Omental fat pad (tissue), 4 donors: ENCODE data around the gene MYO1A. TPM values are rescaled to one million over a fixed set of nuclear protein-coding genes. Genes with fewer than 3 reads are reported as not detected.
"Not testable (repeated sequence)": the region's sequence is repeated elsewhere in the genome, so short reads cannot be mapped to it uniquely, and the experiment has no call there.

ENCODE experiments used
- ATAC-seq: fragments of 150-250 bp; one replicate; pipeline ENCODE4 v1.9.1; 2016; ENCODE audit warnings: mild to moderate bottlenecking, moderate library complexity; ENCODE audit not compliant: low FRiP score
- DNase-seq: peaks from one replicate; pipeline ENCODE4 v3.0.0-alpha.2; 2019; ENCODE audit warnings: low spot score
- total RNA-seq, 4 donors: library from RNA; depleted of rRNA; stranded (reverse); fragments of >200 nt; gene quantifications; one replicate each; pipeline ENCODE4 v1.1.0, GENCODE V29; 2016
- TF ChIP-seq, protein P1 (sequence below), 3 donors: fragments of 450-650 bp; IDR thresholded peaks; one replicate each; pipeline ENCODE4 v1.5.1; 2016 to 2017; ENCODE audit warnings: antibody characterized with exemption in 3 of 3, mild to moderate bottlenecking in 3 of 3, moderate library complexity in 2 of 3

The MYO1A gene
- total RNA-seq, 4 donors from 2014 or later: 0.25 to 0.74 (median 0.32) TPM; not detected in 1

- ATAC-seq (no peak), DNase-seq (no peak)
- TF ChIP-seq, protein P1, sequence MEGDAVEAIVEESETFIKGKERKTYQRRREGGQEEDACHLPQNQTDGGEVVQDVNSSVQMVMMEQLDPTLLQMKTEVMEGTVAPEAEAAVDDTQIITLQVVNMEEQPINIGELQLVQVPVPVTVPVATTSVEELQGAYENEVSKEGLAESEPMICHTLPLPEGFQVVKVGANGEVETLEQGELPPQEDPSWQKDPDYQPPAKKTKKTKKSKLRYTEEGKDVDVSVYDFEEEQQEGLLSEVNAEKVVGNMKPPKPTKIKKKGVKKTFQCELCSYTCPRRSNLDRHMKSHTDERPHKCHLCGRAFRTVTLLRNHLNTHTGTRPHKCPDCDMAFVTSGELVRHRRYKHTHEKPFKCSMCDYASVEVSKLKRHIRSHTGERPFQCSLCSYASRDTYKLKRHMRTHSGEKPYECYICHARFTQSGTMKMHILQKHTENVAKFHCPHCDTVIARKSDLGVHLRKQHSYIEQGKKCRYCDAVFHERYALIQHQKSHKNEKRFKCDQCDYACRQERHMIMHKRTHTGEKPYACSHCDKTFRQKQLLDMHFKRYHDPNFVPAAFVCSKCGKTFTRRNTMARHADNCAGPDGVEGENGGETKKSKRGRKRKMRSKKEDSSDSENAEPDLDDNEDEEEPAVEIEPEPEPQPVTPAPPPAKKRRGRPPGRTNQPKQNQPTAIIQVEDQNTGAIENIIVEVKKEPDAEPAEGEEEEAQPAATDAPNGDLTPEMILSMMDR (IDR thresholded peaks at IDR 0.05): no peak
These were observed 16.3 kb upstream of the MYO1A start for GRCh38 chr12:57066245-57066644.

DNA sequence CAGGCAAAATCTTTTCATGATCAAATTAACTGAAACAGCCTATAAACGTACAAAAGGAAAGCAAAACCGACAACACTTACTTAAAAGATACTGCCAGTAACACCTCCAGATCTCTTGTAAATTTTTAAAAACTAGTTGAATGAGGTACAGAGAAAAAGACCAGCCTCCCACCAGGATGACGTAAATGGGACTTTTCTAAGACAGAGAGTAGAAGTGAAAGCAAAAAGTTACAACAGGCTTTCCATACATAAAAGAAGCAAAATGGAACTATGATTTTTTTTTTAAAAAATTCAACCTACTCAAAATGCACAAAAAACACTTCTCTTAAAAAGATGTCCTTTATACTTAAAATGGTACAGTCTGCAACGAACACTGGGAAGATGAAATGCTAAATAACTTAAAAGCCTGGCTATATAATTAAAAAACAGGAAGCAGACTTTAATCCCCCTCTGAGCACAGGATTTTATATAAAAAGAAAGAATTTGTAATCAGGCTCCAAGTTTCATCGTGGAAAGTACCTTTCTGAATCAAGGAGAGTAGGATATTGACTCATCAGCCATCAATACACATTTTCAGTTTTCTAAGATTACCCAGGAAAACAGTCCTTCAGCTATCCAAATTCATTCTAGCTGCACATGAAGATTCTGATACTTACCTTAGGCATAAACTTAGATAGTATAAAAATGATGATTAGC is 14.2 kb upstream of the MYO1A start:
- no peak for ATAC-seq
- TF ChIP-seq, protein P1 (IDR thresholded peaks at IDR 0.05): no peak

GRCh38 chr12:57058454-57058853 is 8.5 kb upstream of the MYO1A start:
- DNase-seq (no peak), ATAC-seq (no peak)
- TF ChIP-seq, protein P1 (IDR thresholded peaks at IDR 0.05): no peak

More for the DNA sequence above, 14.2 kb upstream of the MYO1A start:
- DNase-seq: no peak

GRCh38 chr12:57057067-57057751 is 7.3 kb upstream of the MYO1A start:
- DNase-seq (no peak), ATAC-seq (no peak)
- TF ChIP-seq, protein P1 (IDR thresholded peaks at IDR 0.05): no peak

GRCh38 chr12:57055824-57056223 is 5.9 kb upstream of the MYO1A start:
- ATAC-seq (no peak), DNase-seq (no peak)

DNA sequence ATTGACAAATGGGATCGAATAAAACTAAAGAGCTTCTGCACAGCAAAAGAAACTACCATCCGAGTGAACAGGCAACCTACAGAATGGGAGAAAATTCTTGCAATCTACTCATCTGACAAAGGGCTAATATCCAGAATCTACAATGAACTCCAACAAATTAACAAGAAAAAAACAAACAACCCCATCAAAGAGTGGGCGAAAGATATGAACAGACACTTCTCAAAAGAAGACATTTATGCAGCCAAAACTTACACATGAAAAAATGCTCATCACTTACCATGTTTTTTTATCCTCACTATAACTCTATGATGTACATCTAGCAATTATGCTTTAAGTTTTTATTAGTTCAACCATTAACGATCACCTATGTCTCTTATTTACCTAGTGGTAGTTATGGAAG is 4.0 kb upstream of the MYO1A start:
- ATAC-seq, DNase-seq: not testable (repeated sequence)

More at GRCh38 chr12:57055824-57056223, 5.9 kb upstream of the MYO1A start:
- TF ChIP-seq, protein P1 (IDR thresholded peaks at IDR 0.05): no peak

DNA sequence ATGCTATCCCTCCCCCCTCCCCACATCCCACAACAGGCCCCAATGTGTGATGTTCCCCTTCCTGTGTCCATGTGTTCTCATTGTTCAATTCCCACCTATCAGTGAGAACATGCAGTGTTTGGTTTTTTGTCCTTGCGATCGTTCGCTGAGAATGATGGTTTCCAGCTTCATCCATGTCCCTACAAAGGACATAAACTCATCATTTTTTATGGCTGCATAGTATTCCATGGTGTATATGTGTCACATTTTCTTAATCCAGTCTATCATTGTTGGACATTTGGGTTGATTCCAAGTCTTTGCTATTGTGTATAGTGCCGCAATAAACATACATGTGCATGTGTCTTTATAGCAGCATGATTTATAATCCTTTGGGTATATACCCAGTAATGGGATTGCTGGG is 3.2 kb upstream of the MYO1A start:
- not testable (repeated sequence) for DNase-seq, ATAC-seq

- ATAC-seq (no peak), DNase-seq (no peak)
- TF ChIP-seq, protein P1 (IDR thresholded peaks at IDR 0.05): no peak
These were observed 1.1 kb upstream of the MYO1A start for GRCh38 chr12:57051011-57051410.
